HEK293 (cell line): ENCODE data around the gene RGL2.

Source experiments
- CTCF ChIP-seq: fragments of 450-650 bp; formaldehyde crosslinking; IDR thresholded peaks from 2 replicates; pipeline ENCODE4 v1.5.1; 2016; ENCODE audit warnings: missing biosample characterization, missing genetic modification characterization
- GLI2 ChIP-seq: fragments of 450-650 bp; formaldehyde crosslinking; IDR thresholded peaks from 2 replicates; pipeline ENCODE4; 2017; ENCODE audit warnings: missing biosample characterization, missing genetic modification characterization, low read depth, borderline replicate concordance
- GLIS2 ChIP-seq: fragments of 450-650 bp; formaldehyde crosslinking; IDR thresholded peaks from 2 replicates; pipeline ENCODE4 v1.5.1; 2016; ENCODE audit warnings: missing biosample characterization, missing genetic modification characterization
- INSM2 ChIP-seq: fragments of 450-650 bp; formaldehyde crosslinking; IDR thresholded peaks from 2 replicates; pipeline ENCODE4 v1.5.1; 2016; ENCODE audit warnings: missing biosample characterization, missing genetic modification characterization
- KLF8 ChIP-seq: fragments of 450-650 bp; formaldehyde crosslinking; IDR thresholded peaks from 2 replicates; pipeline ENCODE4 v1.5.1; 2016; ENCODE audit warnings: missing biosample characterization, missing genetic modification characterization
- MZF1 ChIP-seq: fragments of 450-650 bp; formaldehyde crosslinking; IDR thresholded peaks from 2 replicates; pipeline ENCODE4 v1.5.1; 2017; ENCODE audit warnings: missing biosample characterization, missing genetic modification characterization, borderline replicate concordance
- PRDM1 ChIP-seq: fragments of 450-650 bp; formaldehyde crosslinking; IDR thresholded peaks from 2 replicates; pipeline ENCODE4; 2016; ENCODE audit warnings: missing biosample characterization, missing genetic modification characterization
- PRDM10 ChIP-seq: fragments of 450-650 bp; formaldehyde crosslinking; IDR thresholded peaks from 2 replicates; pipeline ENCODE4 v1.5.1; 2016; ENCODE audit warnings: missing biosample characterization, missing genetic modification characterization
- SP3 ChIP-seq: fragments of 450-650 bp; formaldehyde crosslinking; IDR thresholded peaks from 2 replicates; pipeline ENCODE4 v1.5.1; 2016; ENCODE audit warnings: missing biosample characterization, missing genetic modification characterization
- ZBTB11 ChIP-seq: fragments of 450-650 bp; formaldehyde crosslinking; conservative IDR thresholded peaks from 2 replicates; pipeline ENCODE4 v1.5.1; 2016; ENCODE audit warnings: low read depth, missing biosample characterization, missing genetic modification characterization
- ZBTB7A ChIP-seq: fragments of 450-650 bp; formaldehyde crosslinking; IDR thresholded peaks from 2 replicates; pipeline ENCODE4 v1.5.1; 2016; ENCODE audit warnings: low read depth, missing biosample characterization, missing genetic modification characterization
- ZNF18 ChIP-seq: fragments of 450-650 bp; formaldehyde crosslinking; IDR thresholded peaks from 2 replicates; pipeline ENCODE4 v1.5.1; 2016; ENCODE audit warnings: missing biosample characterization, missing genetic modification characterization
- ZNF302 ChIP-seq: fragments of 450-650 bp; formaldehyde crosslinking; IDR thresholded peaks from 2 replicates; pipeline ENCODE4 v1.5.1; 2016; ENCODE audit warnings: missing biosample characterization, missing genetic modification characterization, low read depth
- ZNF335 ChIP-seq: fragments of 450-650 bp; formaldehyde crosslinking; conservative IDR thresholded peaks from 2 replicates; pipeline ENCODE4 v1.5.1; 2016; ENCODE audit warnings: missing biosample characterization, missing genetic modification characterization
- ZNF391 ChIP-seq: fragments of 450-650 bp; formaldehyde crosslinking; IDR thresholded peaks from 2 replicates; pipeline ENCODE4 v1.5.1; 2016; ENCODE audit warnings: low read depth, missing biosample characterization, missing genetic modification characterization, borderline replicate concordance
- ZNF426 ChIP-seq: fragments of 450-650 bp; formaldehyde crosslinking; IDR thresholded peaks from 2 replicates; pipeline ENCODE4 v1.5.1; 2017; ENCODE audit warnings: missing biosample characterization, missing genetic modification characterization, mild to moderate bottlenecking, inconsistent platforms, moderate library complexity
- ZNF48 ChIP-seq: fragments of 450-650 bp; formaldehyde crosslinking; IDR thresholded peaks from 2 replicates; pipeline ENCODE4 v1.5.1; 2016; ENCODE audit warnings: missing biosample characterization, missing genetic modification characterization
- ZNF610 ChIP-seq: fragments of 450-650 bp; formaldehyde crosslinking; IDR thresholded peaks from 2 replicates; pipeline ENCODE4 v1.5.1; 2016; ENCODE audit warnings: missing biosample characterization, missing genetic modification characterization, borderline replicate concordance
- ZNF645 ChIP-seq: fragments of 450-650 bp; formaldehyde crosslinking; IDR thresholded peaks from 2 replicates; pipeline ENCODE4; 2016; ENCODE audit warnings: missing biosample characterization, missing genetic modification characterization
- ZNF768 ChIP-seq: fragments of 450-650 bp; formaldehyde crosslinking; IDR thresholded peaks from 2 replicates; pipeline ENCODE4 v1.5.1; 2018; ENCODE audit warnings: missing biosample characterization, mild to moderate bottlenecking, missing genetic modification characterization
- ZNF791 ChIP-seq: fragments of 450-650 bp; formaldehyde crosslinking; IDR thresholded peaks from 2 replicates; pipeline ENCODE4 v1.5.1; 2016; ENCODE audit warnings: missing biosample characterization, missing genetic modification characterization
- ZNF830 ChIP-seq: fragments of 450-650 bp; IDR thresholded peaks from 2 replicates; pipeline ENCODE4 v1.5.0; 2018; ENCODE audit warnings: missing biosample characterization, missing genetic modification characterization, low read depth, mild to moderate bottlenecking, moderate library complexity
- TF ChIP-seq, protein P1 (sequence below): fragments of 450-650 bp; formaldehyde crosslinking; IDR thresholded peaks from 2 replicates; pipeline ENCODE4 v1.5.1; 2016; ENCODE audit warnings: missing biosample characterization, missing genetic modification characterization

RGL2 gene

GRCh38 chr6:33271468-33272274, 27.1 kb downstream of the RGL2 start, which contains the start of the genes RPS18 and VPS52 (continued):
- TF ChIP-seq ZNF48 (tag by site-specific recombination) = no peak
- no peak; the same call in none of the 2 replicates for TF ChIP-seq ZNF391 (tag by site-specific recombination)
- peak; percentile 76 for TF ChIP-seq ZNF335
- TF ChIP-seq SP3 (tag by site-specific recombination) = peak; percentile 89
- TF ChIP-seq, protein P1, sequence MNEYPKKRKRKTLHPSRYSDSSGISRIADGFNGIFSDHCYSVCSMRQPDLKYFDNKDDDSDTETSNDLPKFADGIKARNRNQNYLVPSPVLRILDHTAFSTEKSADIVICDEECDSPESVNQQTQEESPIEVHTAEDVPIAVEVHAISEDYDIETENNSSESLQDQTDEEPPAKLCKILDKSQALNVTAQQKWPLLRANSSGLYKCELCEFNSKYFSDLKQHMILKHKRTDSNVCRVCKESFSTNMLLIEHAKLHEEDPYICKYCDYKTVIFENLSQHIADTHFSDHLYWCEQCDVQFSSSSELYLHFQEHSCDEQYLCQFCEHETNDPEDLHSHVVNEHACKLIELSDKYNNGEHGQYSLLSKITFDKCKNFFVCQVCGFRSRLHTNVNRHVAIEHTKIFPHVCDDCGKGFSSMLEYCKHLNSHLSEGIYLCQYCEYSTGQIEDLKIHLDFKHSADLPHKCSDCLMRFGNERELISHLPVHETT (tag by site-specific recombination) = peak; percentile 96
- no peak for TF ChIP-seq PRDM1 (tag by site-specific recombination)
- TF ChIP-seq GLIS2 (tag by site-specific recombination) = no peak
- 0 out of 2 replicates have a peak, but pooled peaks have one; percentile 18 for TF ChIP-seq ZNF18 (tag by site-specific recombination)
- no peak for TF ChIP-seq ZNF645 (tag by site-specific recombination)
- no peak; the same call in 1 of the 2 replicates for TF ChIP-seq ZBTB7A (tag by site-specific recombination)
- no peak for TF ChIP-seq GLI2 (tag by site-specific recombination)
- TF ChIP-seq PRDM10 = peak; percentile 40; the same call in 1 of the 2 replicates
- peak; percentile 87 for TF ChIP-seq KLF8 (tag by site-specific recombination)
- 0 out of 2 replicates have a peak, but pooled peaks have one; percentile 50 for TF ChIP-seq ZNF610
- TF ChIP-seq CTCF (tag by site-specific recombination) = peak; percentile 49; the same call in 1 of the 2 replicates
- no peak for TF ChIP-seq ZNF791
- no peak for TF ChIP-seq ZNF302 (tag by site-specific recombination)
- TF ChIP-seq MZF1 (tag by site-specific recombination) = no peak
- TF ChIP-seq ZNF426 (tag by site-specific recombination) = no peak
- TF ChIP-seq ZNF830 (tag by site-specific recombination) = no peak
- peak; percentile 100 for TF ChIP-seq ZBTB11 (tag by site-specific recombination)
- peak; percentile 64 for TF ChIP-seq INSM2
- TF ChIP-seq ZNF768 = no peak
